ENCODE results near the gene CNTNAP4. TPM values are rescaled to one million over a fixed set of nuclear protein-coding genes. Genes with fewer than 3 reads are reported as not detected.

Gene CNTNAP4
- total and polyA plus RNA-seq, 10 donors = 0.23 TPM; not detected in 9

- intact Hi-C loops (cut with DNase I; ENCODE audit: low total_unique reads) = no loop called here
- 77 to 87% (median 81%) methylated on average over 6 of the region's 6 CpGs for WGBS, 5 donors
- H3K27ac ChIP-seq = no peak overlapping the region
- H3K9me3 ChIP-seq = no peaks in the 10 kb centered on the region
- no peaks in the 10 kb centered on the region for H3K27me3 ChIP-seq (replicated peaks in 1 of 7)
- DNase-seq = no peak
- TF ChIP-seq POLR2AphosphoS5 (IDR thresholded peaks at IDR 0.05) = no peak
- no peak for TF ChIP-seq CTCF (IDR thresholded peaks at IDR 0.05 in 8 of 11, conservative IDR thresholded peaks at IDR 0.05 in 3 of 11)
- TF ChIP-seq POLR2A (IDR thresholded peaks at IDR 0.05) = no peak
- no peak overlapping the region for H3K4me3 ChIP-seq
- H3K36me3 ChIP-seq = no peaks in the 10 kb centered on the region
- no peaks in the 10 kb centered on the region for H3K4me1 ChIP-seq
These were observed 111.9 kb downstream of the CNTNAP4 start for GRCh38 chr16:76389126-76389525.

DNA sequence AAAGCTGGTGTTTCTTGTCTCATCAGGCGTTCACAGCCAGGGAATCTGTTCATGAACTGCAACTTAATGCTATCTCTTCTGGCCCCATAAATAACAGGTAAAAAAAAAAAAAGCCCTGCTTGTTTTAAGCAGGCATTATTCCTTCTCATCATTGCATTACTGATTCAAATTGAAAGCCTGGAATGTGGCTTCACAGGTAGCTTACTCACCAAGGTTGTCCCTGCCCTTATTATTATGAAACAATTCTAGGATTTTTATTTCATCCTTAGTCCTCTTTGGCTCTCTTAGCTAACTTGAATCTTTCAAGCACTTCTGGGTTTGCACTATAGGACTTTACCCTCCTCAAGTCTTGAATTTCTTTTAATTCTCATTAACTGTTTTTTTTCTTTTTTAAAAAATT lies 113.3 kb downstream of the CNTNAP4 start:
- intact Hi-C loops (cut with DNase I; ENCODE audit: low total_unique reads) = no loop called here
- H3K4me3 ChIP-seq = no peak overlapping the region
- no peak for DNase-seq
- no peaks in the 10 kb centered on the region for H3K9me3 ChIP-seq
- TF ChIP-seq POLR2AphosphoS5 (IDR thresholded peaks at IDR 0.05) = no peak
- TF ChIP-seq POLR2A (IDR thresholded peaks at IDR 0.05) = no peak
- TF ChIP-seq CTCF (IDR thresholded peaks at IDR 0.05 in 8 of 11, conservative IDR thresholded peaks at IDR 0.05 in 3 of 11) = no peak
- 44 to 73% (median 58%) methylated on average over 1 of the region's 1 CpG for WGBS, 5 donors
- no peaks in the 10 kb centered on the region for H3K4me1 ChIP-seq
- no peaks in the 10 kb centered on the region for H3K36me3 ChIP-seq
- no peaks in the 10 kb centered on the region for H3K27me3 ChIP-seq (replicated peaks in 1 of 7)
- H3K27ac ChIP-seq = no peak overlapping the region

- no peaks in the 10 kb centered on the region for H3K27me3 ChIP-seq (replicated peaks in 1 of 7)
- no peak overlapping the region for H3K4me3 ChIP-seq
- intact Hi-C loops (cut with DNase I; ENCODE audit: low total_unique reads) = no loop called here
- peaks cover 0 to 6% (median 0%) of the 10 kb centered on the region in 8 donors for H3K9me3 ChIP-seq
- H3K27ac ChIP-seq = no peak overlapping the region
- WGBS, 5 donors = 74 to 86% (median 76%) methylated on average over 4 of the region's 4 CpGs
- H3K36me3 ChIP-seq = no peaks in the 10 kb centered on the region
- H3K4me1 ChIP-seq = no peaks in the 10 kb centered on the region
- TF ChIP-seq POLR2AphosphoS5 (IDR thresholded peaks at IDR 0.05) (no peak), CTCF (IDR thresholded peaks at IDR 0.05 in 8 of 11, conservative IDR thresholded peaks at IDR 0.05 in 3 of 11) (no peak), POLR2A (IDR thresholded peaks at IDR 0.05) (no peak)
- no peak for DNase-seq
These were observed 119.8 kb downstream of the CNTNAP4 start for GRCh38 chr16:76396977-76397376.

DNA sequence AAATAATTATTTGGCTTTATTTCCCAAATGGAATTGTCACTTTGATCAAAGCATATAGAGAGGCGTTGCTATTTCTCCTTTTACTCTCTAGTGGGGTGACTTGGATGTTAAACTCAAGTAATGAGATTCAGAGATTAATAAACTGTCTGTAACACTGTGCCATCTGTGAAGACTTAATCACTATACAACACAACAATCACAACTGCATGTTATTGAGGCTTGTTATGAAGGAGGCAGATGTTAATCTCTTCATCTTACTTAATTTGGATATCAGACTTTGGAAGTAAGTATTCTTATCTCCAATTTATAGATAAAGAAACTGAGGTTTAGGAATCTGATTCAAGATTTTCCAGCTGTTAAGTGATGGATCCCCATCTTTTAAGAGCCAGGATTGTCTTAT lies 132.5 kb downstream of the CNTNAP4 start:
- 61 to 92% (median 67%) methylated on average over 1 of the region's 1 CpG for WGBS, 5 donors
- Histone ChIP-seq H3K27me3 (replicated peaks in 1 of 7) (no peaks in the 10 kb centered on the region), H3K4me3 (no peak overlapping the region), H3K27ac (no peak overlapping the region), H3K9me3 (peaks cover 0 to 10% (median 0%) of the 10 kb centered on the region in 8 donors), H3K4me1 (no peaks in the 10 kb centered on the region), H3K36me3 (no peaks in the 10 kb centered on the region)
- intact Hi-C loops (cut with DNase I; ENCODE audit: low total_unique reads) = no loop called here
- TF ChIP-seq CTCF (IDR thresholded peaks at IDR 0.05 in 8 of 11, conservative IDR thresholded peaks at IDR 0.05 in 3 of 11) (no peak), POLR2AphosphoS5 (IDR thresholded peaks at IDR 0.05) (no peak), POLR2A (IDR thresholded peaks at IDR 0.05) (no peak)
- DNase-seq = no peak

Data from spleen (tissue), 11 donors.